TTC549 (cell line): Measurements from ENCODE around the gene LY9.
A peak's percentile ranks its signal among the peaks of the same experiment; 100 is the strongest.

Experiments
- FAIRE-seq: peaks from 2 replicates; lab custom pipeline; 2012; peaks lifted over from hg19 to GRCh38; lab: Jason Lieb, UNC

Gene LY9

GRCh38 chr1:160801836-160802580 lies 6.0 kb downstream of the LY9 start:
- FAIRE-seq, result no peak

- FAIRE-seq, result peak; percentile 51
Measured at GRCh38 chr1:160806109-160806665, 10.2 kb downstream of the LY9 start.

GRCh38 chr1:160806784-160807183 lies 10.8 kb downstream of the LY9 start:
- FAIRE-seq, result peak; percentile 70

- no peak for FAIRE-seq
Measured at GRCh38 chr1:160807247-160807646, 11.3 kb downstream of the LY9 start.

GRCh38 chr1:160807738-160808137 lies 11.8 kb downstream of the LY9 start:
- FAIRE-seq, result no peak

- no peak for FAIRE-seq
Measured at GRCh38 chr1:160808289-160808688, 12.3 kb downstream of the LY9 start.

- FAIRE-seq, result no peak
Measured at GRCh38 chr1:160810486-160810885, 14.5 kb downstream of the LY9 start.

GRCh38 chr1:160811147-160811546 lies 15.2 kb downstream of the LY9 start:
- no peak for FAIRE-seq

GRCh38 chr1:160813215-160813614 lies 17.2 kb downstream of the LY9 start:
- no peak for FAIRE-seq

GRCh38 chr1:160814316-160814715 lies 18.3 kb downstream of the LY9 start:
- no peak for FAIRE-seq

GRCh38 chr1:160814856-160815255 lies 18.9 kb downstream of the LY9 start:
- FAIRE-seq, result no peak

- no peak for FAIRE-seq
Measured at GRCh38 chr1:160818207-160818937, 22.4 kb downstream of the LY9 start.

- no peak for FAIRE-seq
Measured at GRCh38 chr1:160819186-160819585, 23.2 kb downstream of the LY9 start.

- FAIRE-seq, result no peak
Measured at GRCh38 chr1:160821627-160822026, 25.7 kb downstream of the LY9 start.

- FAIRE-seq, result no peak
Measured at GRCh38 chr1:160823296-160823695, 27.3 kb downstream of the LY9 start.

- no peak for FAIRE-seq
Measured at GRCh38 chr1:160826546-160826945, 30.6 kb downstream of the LY9 start.

GRCh38 chr1:160827418-160827817 lies 31.4 kb downstream of the LY9 start:
- no peak for FAIRE-seq

- no peak for FAIRE-seq
Measured at GRCh38 chr1:160829766-160830165, 33.8 kb downstream of the LY9 start.

GRCh38 chr1:160830321-160831153 lies 34.6 kb downstream of the LY9 start:
- FAIRE-seq, result peak; percentile 37

GRCh38 chr1:160834945-160835565 lies 39.1 kb downstream of the LY9 start:
- FAIRE-seq, result peak; percentile 95

GRCh38 chr1:160835751-160836150 lies 39.8 kb downstream of the LY9 start:
- no peak for FAIRE-seq

- no peak for FAIRE-seq
Measured at GRCh38 chr1:160836561-160836960, 40.6 kb downstream of the LY9 start.
